ENCODE data around the gene BMP6. TPM values are rescaled to one million over a fixed set of nuclear protein-coding genes. Genes with fewer than 3 reads are reported as not detected.
"Not testable (repeated sequence)": the region's sequence is repeated elsewhere in the genome, so short reads cannot be mapped to it uniquely, and the experiment has no call there.

Gene BMP6
- total and polyA plus RNA-seq, 2 of the 4 experiments (the other 2 are of a cell fraction) = 0.18 to 0.19 TPM

- H3K18ac ChIP-seq (ENCODE audit: low read depth, low read length); H2AFZ ChIP-seq (replicated peaks; ENCODE audit: low read length, poor library complexity); H4K20me1 ChIP-seq (ENCODE audit: insufficient read depth, low read length); H3K14ac ChIP-seq (replicated peaks; ENCODE audit: low read depth, low read length); H3K9ac ChIP-seq (ENCODE audit: low read depth, low read length); H3K4me2 ChIP-seq (ENCODE audit: low read depth, low read length); ATAC-seq (ENCODE audit: low read depth); CTCF ChIA-PET; H3K4me3 ChIP-seq (ENCODE audit: insufficient read depth, low read depth, low read length); intact Hi-C loops (cut with micrococcal nuclease); H4K8ac ChIP-seq (ENCODE audit: low read depth in 2 of 2, low read length in 2 of 2); H3K4me1 ChIP-seq (ENCODE audit: control insufficient read depth, insufficient read depth, low read length); H3K23ac ChIP-seq (ENCODE audit: low read depth, low read length); H2BK5ac ChIP-seq (ENCODE audit: low read depth, low read length, poor library complexity, severe bottlenecking); H3K27ac ChIP-seq (ENCODE audit: insufficient read depth, low read length); POLR2A ChIA-PET (ENCODE audit: unreplicated experiment); dilution Hi-C loops (cut with HindIII; ENCODE audit: low sequenced_read_pairs, unreplicated experiment); H3K27me3 ChIP-seq (ENCODE audit: control insufficient read depth, insufficient read depth, low read length); H3K9me1 ChIP-seq (ENCODE audit: insufficient read depth, low read length); H2BK15ac ChIP-seq (ENCODE audit: low read depth, low read length); H3K9me3 ChIP-seq (ENCODE audit: control insufficient read depth, insufficient read depth, low read length); BruUV-seq (replicated peaks); H3K56ac ChIP-seq (ENCODE audit: extremely low read depth, insufficient read depth, low read length); H2AK5ac ChIP-seq (ENCODE audit: low read depth, low read length); H4K91ac ChIP-seq (ENCODE audit: insufficient read depth, low read depth, low read length); H2BK20ac ChIP-seq (ENCODE audit: low read depth, low read length); H2BK120ac ChIP-seq (ENCODE audit: low read depth, low read length); H2AK9ac ChIP-seq (replicated peaks; ENCODE audit: low read depth, low read length, poor library complexity); H3K4ac ChIP-seq (ENCODE audit: low read depth, low read length); DNase-seq; H4K5ac ChIP-seq (ENCODE audit: low read depth, low read length): not testable (repeated sequence)
- Histone ChIP-seq H3K36me3 (ENCODE audit: control insufficient read depth, insufficient read depth, low read length) (peaks cover 68% of the 10 kb centered on the region), H3K79me1 (ENCODE audit: low read depth in 1 of 2, low read length in 2 of 2) (peaks cover 30 to 44% of the 10 kb centered on the region in 2 experiments)
- in situ Hi-C loops (cut with MboI; ENCODE audit: low sequenced_read_pairs) = loop anchor here (10.0 kb wide), 1 partner anchor 173 kb away; the partner anchor contains the start of gene BMP6
- 100% methylated on average over 2 of the region's 8 CpGs; no CpG with 5 or more reads in 1 of the 2 experiments for WGBS, 2 experiments (ENCODE audit: extremely low coverage in 2 of 2, insufficient read length in 1 of 2)
Measured at GRCh38 chr6:7898193-7898586, 172.3 kb downstream of the BMP6 start.
